HEK293T (cell line): ENCODE results near the gene MATN4.

Experiments used
- CTCF ChIA-PET: fragments of 350-600 bp; formaldehyde crosslinking; extraction: SDS; loops from one replicate; lab custom pipeline; 2021; ENCODE audit warnings: antibody characterized with exemption, inconsistent platforms; lab: Yijun Ruan, JAX
- POLR2A ChIA-PET: fragments of 350-600 bp; formaldehyde crosslinking; extraction: SDS; loops from one replicate; lab custom pipeline; 2020; ENCODE audit warnings: antibody characterized with exemption, inconsistent platforms; lab: Yijun Ruan, JAX
- DNase-seq: peaks from one replicate; pipeline ENCODE4 v3.0.0; 2012; ENCODE audit warnings: mixed read lengths; ENCODE audit errors: extremely low spot score
- ARNT ChIP-seq: fragments of 450-650 bp; IDR thresholded peaks from 2 replicates; pipeline ENCODE4 v1.6.1; 2017; ENCODE audit warnings: mild to moderate bottlenecking
- BHLHE40 ChIP-seq: fragments of 450-650 bp; IDR thresholded peaks from 2 replicates; pipeline ENCODE4 v1.6.1; 2016; ENCODE audit warnings: mild to moderate bottlenecking, moderate library complexity, borderline replicate concordance
- CTBP1 ChIP-seq: fragments of 450-650 bp; IDR thresholded peaks from 2 replicates; pipeline ENCODE4 v1.6.1; 2016; ENCODE audit warnings: borderline replicate concordance
- ELF4 ChIP-seq: fragments of 450-650 bp; IDR thresholded peaks from 2 replicates; pipeline ENCODE4 v1.6.1; 2017; ENCODE audit warnings: antibody characterized with exemption
- FOXA1 ChIP-seq: fragments of 450-650 bp; IDR thresholded peaks from 2 replicates; pipeline ENCODE4 v1.6.1; 2016; ENCODE audit warnings: mild to moderate bottlenecking
- FOXK2 ChIP-seq: fragments of 450-650 bp; IDR thresholded peaks from 2 replicates; pipeline ENCODE4 v1.6.1; 2016; ENCODE audit warnings: mild to moderate bottlenecking
- FOXM1 ChIP-seq: fragments of 450-650 bp; IDR thresholded peaks from 2 replicates; pipeline ENCODE4 v1.6.1; 2017; ENCODE audit warnings: mild to moderate bottlenecking, borderline replicate concordance
- HDGF ChIP-seq: fragments of 450-650 bp; IDR thresholded peaks from 2 replicates; pipeline ENCODE4 v1.6.1; 2017; ENCODE audit warnings: antibody characterized with exemption, borderline replicate concordance
- L3MBTL2 ChIP-seq: fragments of 450-650 bp; conservative IDR thresholded peaks from 2 replicates; pipeline ENCODE4 v1.6.1; 2016; ENCODE audit warnings: mild to moderate bottlenecking
- LEF1 ChIP-seq: fragments of 450-650 bp; IDR thresholded peaks from 2 replicates; pipeline ENCODE4 v1.6.1; 2017; ENCODE audit warnings: mild to moderate bottlenecking, borderline replicate concordance
- NFRKB ChIP-seq: fragments of 450-650 bp; IDR thresholded peaks from 2 replicates; pipeline ENCODE4 v1.6.1; 2016; ENCODE audit warnings: mild to moderate bottlenecking, moderate library complexity
- PKNOX1 ChIP-seq: fragments of 450-650 bp; IDR thresholded peaks from 2 replicates; pipeline ENCODE4 v1.6.1; 2016
- SP1 ChIP-seq: fragments of 450-650 bp; IDR thresholded peaks from 2 replicates; pipeline ENCODE4 v1.6.1; 2017
- SUZ12 ChIP-seq: fragments of 450-650 bp; IDR thresholded peaks from 2 replicates; pipeline ENCODE4 v1.6.1; 2016; ENCODE audit warnings: mild to moderate bottlenecking
- TARDBP ChIP-seq: fragments of 450-650 bp; IDR thresholded peaks from 2 replicates; pipeline ENCODE4 v1.6.1; 2016
- ZNF384 ChIP-seq: fragments of 450-650 bp; IDR thresholded peaks from 2 replicates; pipeline ENCODE4 v1.6.1; 2016

The MATN4 gene

GRCh38 chr20:45288860-45289259 lies 19.2 kb downstream of the MATN4 start:
- ChIA-PET CTCF (interaction anchor here (0.6 kb wide), 1 partner anchor 83 kb away, joined by 4 read pairs; no protein-coding TSS in a partner anchor), POLR2A (no interaction called here)
- TF ChIP-seq FOXK2, result no peak
- no peak for TF ChIP-seq HDGF
- no peak for TF ChIP-seq BHLHE40
- TF ChIP-seq ARNT, result no peak
- no peak for TF ChIP-seq ZNF384
- no peak for TF ChIP-seq LEF1
- TF ChIP-seq FOXA1, result no peak
- no peak for TF ChIP-seq L3MBTL2
- no peak for DNase-seq

- CTCF ChIA-PET, result no interaction called here
- POLR2A ChIA-PET, result no interaction called here
- TF ChIP-seq BHLHE40 (no peak), FOXA1 (no peak), FOXK2 (no peak), TARDBP (no peak), ARNT (no peak), SP1 (no peak), HDGF (no peak), ELF4 (no peak), FOXM1 (no peak), PKNOX1 (no peak), CTBP1 (no peak), ZNF384 (no peak), LEF1 (no peak), L3MBTL2 (no peak)
- DNase-seq, result no peak
Observed at GRCh38 chr20:45288376-45288775, 19.7 kb downstream of the MATN4 start.

- ChIA-PET POLR2A (no interaction called here), CTCF (interaction anchor here (1.3 to 1.9 kb wide), 2 partner anchors 9 to 11 kb away, joined by 3 to 7 read pairs; no protein-coding TSS in a partner anchor)
- DNase-seq, result no peak
- TF ChIP-seq FOXK2 (no peak), ELF4 (no peak), L3MBTL2 (no peak), LEF1 (no peak), FOXM1 (no peak)
Observed at GRCh38 chr20:45283551-45284057, 24.5 kb downstream of the MATN4 start.

DNA sequence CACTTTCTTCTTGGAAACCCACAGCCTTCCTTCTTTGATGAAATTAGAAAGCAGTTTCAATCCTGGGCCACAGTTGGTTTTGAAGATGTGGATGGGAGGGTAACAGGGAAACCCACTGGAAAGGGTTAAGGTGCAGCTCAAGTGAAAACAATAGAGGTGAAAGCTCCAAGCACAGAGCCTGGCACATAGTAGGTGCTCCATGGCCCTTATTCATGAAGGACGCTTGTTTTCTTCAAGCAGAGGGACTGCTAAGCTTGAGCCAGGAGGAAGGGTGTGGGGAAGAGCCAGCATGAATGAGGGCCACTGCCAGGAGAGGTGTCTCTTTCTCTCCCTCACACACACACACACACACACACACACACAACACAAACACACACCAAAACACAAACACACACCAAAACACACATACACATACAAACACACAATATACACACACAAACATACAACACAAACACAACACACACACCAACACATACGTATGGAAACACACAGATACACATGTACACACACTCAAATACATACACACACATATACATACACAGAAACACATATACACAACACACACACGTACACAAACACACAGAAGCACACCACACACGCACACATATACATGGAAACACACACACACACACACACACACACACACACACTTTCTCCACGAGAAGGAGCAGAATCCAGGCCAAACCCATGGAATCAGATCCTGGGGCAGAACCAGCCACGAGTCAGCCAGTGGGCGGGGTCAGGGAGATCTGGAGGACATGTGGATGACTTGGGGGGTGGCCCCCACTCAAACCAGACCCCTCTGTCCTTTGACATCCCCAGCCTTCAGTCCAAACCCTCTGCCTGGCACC lies 25.2 kb downstream of the MATN4 start:
- no peak for DNase-seq
- CTCF ChIA-PET, result interaction anchor here (0.6 to 1.3 kb wide), 2 partner anchors 10 to 11 kb away, joined by 3 read pairs; no protein-coding TSS in a partner anchor
- POLR2A ChIA-PET, result no interaction called here
- TF ChIP-seq L3MBTL2 (no peak), BHLHE40 (no peak), ARNT (no peak), FOXK2 (no peak), SP1 (no peak), SUZ12 (no peak), LEF1 (no peak), TARDBP (no peak)

DNA sequence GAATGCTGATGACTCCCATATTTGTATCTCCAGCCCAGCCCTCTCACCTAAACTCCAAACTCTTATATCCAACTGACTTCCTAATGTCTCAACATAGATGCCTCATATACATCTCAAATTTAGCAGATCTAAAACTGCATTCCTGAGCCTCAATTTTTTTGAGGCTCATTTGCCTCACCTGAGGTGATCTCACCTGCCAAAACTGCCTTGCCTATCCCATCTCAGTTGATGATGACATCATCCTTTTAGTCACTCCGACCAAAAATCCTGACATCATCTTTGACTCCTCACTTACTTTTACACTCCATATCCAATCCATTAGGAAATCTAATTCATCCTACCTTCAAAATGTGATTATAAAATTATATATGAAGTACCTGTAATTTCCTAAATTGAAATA lies 28.1 kb downstream of the MATN4 start:
- DNase-seq, result no peak
- ChIA-PET CTCF (interaction anchor here (1.4 kb wide), 1 partner anchor 11 kb away, joined by 5 read pairs; no protein-coding TSS in a partner anchor), POLR2A (no interaction called here)
- no peak for TF ChIP-seq PKNOX1
- TF ChIP-seq FOXM1, result no peak
- no peak for TF ChIP-seq LEF1
- no peak for TF ChIP-seq SUZ12
- no peak for TF ChIP-seq SP1

- ChIA-PET POLR2A (no interaction called here), CTCF (no interaction called here)
- no peak for DNase-seq
- TF ChIP-seq HDGF, result no peak
- TF ChIP-seq ARNT, result no peak
- no peak for TF ChIP-seq BHLHE40
- no peak for TF ChIP-seq SUZ12
- TF ChIP-seq FOXA1, result no peak
- TF ChIP-seq CTBP1, result no peak
- TF ChIP-seq TARDBP, result no peak
- TF ChIP-seq FOXK2, result no peak
- TF ChIP-seq FOXM1, result no peak
- no peak for TF ChIP-seq ELF4
- no peak for TF ChIP-seq L3MBTL2
Observed at GRCh38 chr20:45275338-45275737, 32.8 kb downstream of the MATN4 start.

DNA sequence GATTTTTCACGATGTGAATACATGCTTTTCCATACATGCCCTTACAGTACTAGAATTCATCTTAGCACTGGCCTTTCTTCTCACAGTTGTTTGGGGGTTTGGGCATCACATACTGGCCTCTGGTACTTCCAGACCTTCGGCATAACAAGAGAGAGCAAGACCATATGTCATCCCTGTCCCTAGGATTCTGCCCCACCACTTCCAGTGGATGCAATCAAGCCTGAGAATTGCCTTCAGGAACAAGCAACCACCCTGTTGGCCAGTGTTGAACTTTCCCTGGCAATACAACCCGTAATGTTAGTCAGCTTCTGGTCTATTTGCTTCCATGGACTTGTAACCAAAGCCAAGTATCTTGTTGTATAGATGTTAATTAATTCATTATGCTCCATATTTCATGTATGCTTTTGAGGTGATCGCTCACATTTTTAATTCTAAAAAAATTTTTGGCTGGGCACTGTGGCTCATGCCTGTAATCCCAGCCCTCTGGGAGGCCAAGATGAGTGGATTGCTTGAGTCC lies 38.3 kb downstream of the MATN4 start:
- TF ChIP-seq SUZ12 (no peak), FOXA1 (no peak), BHLHE40 (no peak), NFRKB (no peak), FOXK2 (no peak), L3MBTL2 (no peak), TARDBP (no peak), FOXM1 (no peak), ELF4 (no peak), SP1 (no peak), CTBP1 (no peak), ARNT (no peak), LEF1 (no peak), ZNF384 (no peak), PKNOX1 (no peak)
- ChIA-PET CTCF (no interaction called here), POLR2A (no interaction called here)
- no peak for DNase-seq
